K562 (cell line): ENCODE measurements around the gene OTUD5. TPM values are rescaled to one million over a fixed set of nuclear protein-coding genes. Genes with fewer than 3 reads are reported as not detected.

ENCODE experiments used
- ATAC-seq: fragments of 200-7000 bp; cut with Tn5 transposase; 3 replicates; pipeline ENCODE4 v1.9.1; 2020; ENCODE audit warnings: moderate library complexity
- BruUV-seq: library from RNA; stranded (reverse); fragments of 400-500 nt; replicated peaks from 2 replicates; lab custom pipeline; 2021; lab: Mats Ljungman, UMichigan
- CTCF ChIA-PET: fragments of 300-600 bp; formaldehyde crosslinking; extraction: SDS; loops from one replicate; lab custom pipeline; 2021; ENCODE audit warnings: low intra/inter-chr PET ratio; lab: Yijun Ruan, JAX
- POLR2A ChIA-PET: fragments of 300-600, 350-650 bp; sonication (Branson Sonifier 250); formaldehyde crosslinking; extraction: SDS; loops from one replicate; lab custom pipeline; 2021; ENCODE audit warnings: antibody characterized with exemption, inconsistent platforms; lab: Yijun Ruan, JAX
- DNase-seq, 4 experiments: peaks; one replicate each; pipeline versions ENCODE4 v3.0.0 to v3.0.0-alpha.2; 2011 to 2018; ENCODE audit warnings: low spot score in 3 of 4, mixed read lengths in 3 of 4; ENCODE audit errors: extremely low read depth in 1 of 4
- FAIRE-seq: peaks from 2 replicates; lab custom pipeline; 2011; peaks lifted over from hg19 to GRCh38; lab: Jason Lieb, UNC
- H2AFZ ChIP-seq: 2 replicates; pipeline ENCODE4 v1.6.0; 2011; ENCODE audit warnings: low read depth, low read length, control low read depth, inconsistent platforms
- H3K27ac ChIP-seq: fragments of 200-600 bp; 3 replicates; pipeline ENCODE4 v1.8.0; 2011; ENCODE audit warnings: low read depth, mild to moderate bottlenecking, control low read depth, inconsistent platforms, low read length, moderate library complexity, mixed read lengths; ENCODE audit errors: extremely low read depth
- H3K27me3 ChIP-seq, 2 experiments: fragments of 300-600 bp in 1 of 2; 2 replicates in 1 of 2; 3 replicates in 1 of 2; pipeline versions ENCODE4 v1.6.0 to v1.8.0; 2011; ENCODE audit warnings: inconsistent platforms in 2 of 2, low read length in 2 of 2, mild to moderate bottlenecking in 1 of 2, mixed read lengths in 1 of 2, moderate library complexity in 1 of 2; ENCODE audit not compliant: control insufficient read depth in 2 of 2, insufficient read depth in 2 of 2
- H3K36me3 ChIP-seq: fragments of 300-600 bp; 3 replicates; pipeline ENCODE4 v1.8.0; 2011; ENCODE audit warnings: mild to moderate bottlenecking, low read length, inconsistent platforms; ENCODE audit not compliant: control insufficient read depth, insufficient read depth
- H3K4me1 ChIP-seq, 2 experiments: fragments of 200-600 bp in 1 of 2; replicated peaks in 1 of 2; 2 replicates in 1 of 2; 3 replicates in 1 of 2; pipeline versions ENCODE4 v1.5.1 to v1.8.0; 2011; ENCODE audit warnings: inconsistent platforms in 2 of 2, low read length in 2 of 2, mild to moderate bottlenecking in 1 of 2, mixed read lengths in 1 of 2, moderate library complexity in 1 of 2; ENCODE audit not compliant: control insufficient read depth in 2 of 2, insufficient read depth in 2 of 2
- H3K4me2 ChIP-seq: 2 replicates; pipeline ENCODE4 v1.6.1; 2011; ENCODE audit warnings: low read length, control low read depth, inconsistent platforms, mixed read lengths; ENCODE audit not compliant: insufficient read depth
- H3K4me3 ChIP-seq: fragments of 200-600 bp; sonication (generic), shearing (Covaris generic); 2 replicates; pipeline ENCODE4 v1.5.1; 2016; ENCODE audit warnings: control low read depth, inconsistent platforms
- H3K79me2 ChIP-seq: fragments of 200-600 bp; 3 replicates; pipeline ENCODE4 v1.8.0; 2011; ENCODE audit warnings: low read length, inconsistent platforms; ENCODE audit not compliant: control insufficient read depth, insufficient read depth
- H3K9ac ChIP-seq, 2 experiments: 2 replicates each; pipeline versions ENCODE4 v1.6.0 to v1.6.1; 2011; ENCODE audit warnings: low read depth in 2 of 2, low read length in 2 of 2, control low read depth in 1 of 2, inconsistent platforms in 1 of 2, mild to moderate bottlenecking in 1 of 2, mixed read lengths in 1 of 2; ENCODE audit not compliant: insufficient read depth in 1 of 2
- H3K9me1 ChIP-seq: one replicate; pipeline ENCODE4 v1.6.0; 2011; ENCODE audit warnings: inconsistent platforms, mild to moderate bottlenecking, low read length, moderate library complexity; ENCODE audit not compliant: control insufficient read depth, insufficient read depth
- H3K9me3 ChIP-seq: replicated peaks from 2 replicates; pipeline ENCODE4 v1.5.1; 2011; ENCODE audit warnings: low read depth, low read length, inconsistent platforms; ENCODE audit not compliant: control insufficient read depth, insufficient read depth
- H4K20me1 ChIP-seq: replicated peaks from 2 replicates; pipeline ENCODE4 v1.6.1; 2011; ENCODE audit warnings: low read length, inconsistent platforms, mixed read lengths; ENCODE audit not compliant: control insufficient read depth, insufficient read depth
- CREM ChIP-seq: IDR thresholded peaks from 2 replicates; pipeline ENCODE4 v1.6.1; 2014; ENCODE audit warnings: antibody characterized with exemption, low read depth
- CTBP1 ChIP-seq: fragments of 450-650 bp; IDR thresholded peaks from 2 replicates; pipeline ENCODE4 v1.6.1; 2016; ENCODE audit warnings: borderline replicate concordance
- GABPB2 ChIP-seq: fragments of 250-450 bp; sonication (Bioruptor Pico); conservative IDR thresholded peaks from 2 replicates; pipeline ENCODE4 v1.5.1; 2021; ENCODE audit warnings: mild to moderate bottlenecking
- HDGF ChIP-seq: fragments of 450-650 bp; IDR thresholded peaks from 2 replicates; pipeline ENCODE4 v1.6.1; 2016
- HNRNPUL1 ChIP-seq: fragments of 200-400 bp; formaldehyde crosslinking; IDR thresholded peaks from 2 replicates; pipeline ENCODE4 v1.6.1; 2017; ENCODE audit warnings: low read length
- JUNB ChIP-seq: fragments of 450-650 bp; formaldehyde crosslinking; conservative IDR thresholded peaks from 2 replicates; pipeline ENCODE4 v1.4.0; 2020; ENCODE audit warnings: mild to moderate bottlenecking
- KAT2B ChIP-seq: IDR thresholded peaks from one replicate; pipeline ENCODE4 v1.6.1; 2012; ENCODE audit warnings: low read depth, mild to moderate bottlenecking, control low read depth, inconsistent platforms, low read length, moderate library complexity
- KAT8 ChIP-seq: fragments of 450-650 bp; IDR thresholded peaks from 2 replicates; pipeline ENCODE4 v1.6.1; 2016; ENCODE audit warnings: low read depth, mild to moderate bottlenecking
- KDM5B ChIP-seq: fragments of 200-600 bp; sonication (generic); IDR thresholded peaks from 2 replicates; pipeline ENCODE4 v1.6.1; 2012; ENCODE audit warnings: low read depth, mild to moderate bottlenecking, moderate library complexity, low read length, control low read depth, inconsistent platforms; ENCODE audit not compliant: insufficient replicate concordance
- NCOA1 ChIP-seq: fragments of 450-650 bp; IDR thresholded peaks from 2 replicates; pipeline ENCODE4 v1.6.1; 2016; ENCODE audit warnings: low read depth
- NELFE ChIP-seq: IDR thresholded peaks from 2 replicates; pipeline ENCODE4 v1.6.1; 2011; ENCODE audit warnings: mild to moderate bottlenecking; ENCODE audit not compliant: insufficient read depth, insufficient read length
- RBM15 ChIP-seq: fragments of 200-400 bp; formaldehyde crosslinking; IDR thresholded peaks from 2 replicates; pipeline ENCODE4 v1.6.1; 2018; ENCODE audit warnings: mild to moderate bottlenecking, low read length, moderate library complexity; ENCODE audit not compliant: insufficient read depth
- RBM25 ChIP-seq: fragments of 200-400 bp; formaldehyde crosslinking; IDR thresholded peaks from 2 replicates; pipeline ENCODE4 v1.6.1; 2018; ENCODE audit warnings: low read length, low read depth, moderate library complexity; ENCODE audit not compliant: severe bottlenecking
- SMARCC2 ChIP-seq: fragments of 450-650 bp; IDR thresholded peaks from 2 replicates; pipeline ENCODE4 v1.6.1; 2017; ENCODE audit warnings: antibody characterized with exemption, moderate library complexity, mild to moderate bottlenecking, low read depth
- TRIM28 ChIP-seq: fragments of 450-650 bp; IDR thresholded peaks from 2 replicates; pipeline ENCODE4 v1.6.1; 2017
- XRCC3 ChIP-seq: fragments of 450-650 bp; IDR thresholded peaks from 2 replicates; pipeline ENCODE4 v1.6.1; 2017; ENCODE audit warnings: mild to moderate bottlenecking, moderate library complexity
- ZNF133 ChIP-seq: fragments of 250-450 bp; sonication (Bioruptor Pico); IDR thresholded peaks from 2 replicates; pipeline ENCODE4 v1.4.0; 2020; ENCODE audit warnings: mild to moderate bottlenecking
- WGBS: fragments of 100-300 bp; shearing (Covaris generic); methylation state at CpG from one replicate; pipeline ENCODE4 v1.1.6; 2016; ENCODE audit warnings: low coverage, mixed read lengths; ENCODE audit not compliant: insufficient coverage; ENCODE audit errors: missing lambda C conversion rate; 5-methylcytosine and 5-hydroxymethylcytosine counted together
- in situ Hi-C: fragments of 300-500 bp; cut with MboI; formaldehyde crosslinking; loops from 4 replicates; pipeline ENCODE4 v1.15.0; 2018; ENCODE audit warnings: inconsistent platforms, mixed read lengths
- intact Hi-C: fragments of 100-400 bp; cut with micrococcal nuclease; formaldehyde crosslinking; loops from 2 replicates; pipeline ENCODE4 v1.14.2; 2022
- polyA plus RNA-seq, 8 experiments: library from polyadenylated mRNA; depleted of rRNA in 4 of 8; stranded (reverse) in 5 of 8; unstranded in 3 of 8; fragments of >200 nt; fragmentation: Nextera tagmentation in 2 of 8; fragmentation: Illumina TruSeq in 1 of 8; extraction: Ambion mirVana in 2 of 8; extraction: Trizol in 1 of 8; gene quantifications; 2 replicates each; pipeline versions ENCODE4 v1.2.1 to v1.2.3, GENCODE V29; 2011 to 2014; ENCODE audit warnings: inconsistent platforms in 1 of 8, missing spikeins in 1 of 8
- total RNA-seq, 7 experiments: library from RNA; depleted of rRNA in 6 of 7; stranded (reverse); fragments of >200 nt in 6 of 7; fragmentation: Illumina TruSeq in 2 of 7; extraction: Trizol in 2 of 7; gene quantifications; 2 replicates each; pipeline versions ENCODE4 v1.2.1 to v1.2.3, GENCODE V29; 2011 to 2021; ENCODE audit warnings: low replicate concordance in 1 of 7
- TF ChIP-seq, protein P1 (sequence below): fragments of 250-450 bp; sonication (Bioruptor Pico); IDR thresholded peaks from 2 replicates; pipeline ENCODE4 v1.5.0; 2021; ENCODE audit warnings: mild to moderate bottlenecking, moderate library complexity
- TF ChIP-seq, protein P2 (sequence below): fragments of 250-450 bp; sonication (Bioruptor Pico); IDR thresholded peaks from 2 replicates; pipeline ENCODE4 v1.8.0; 2021; ENCODE audit warnings: borderline replicate concordance, mild to moderate bottlenecking, moderate library complexity; ENCODE audit not compliant: poor library complexity, severe bottlenecking

The OTUD5 gene
- total and polyA plus RNA-seq, 9 of the 15 experiments (the other 6 are each of a cell fraction or from before 2014, with no cell fraction given), result 3.6 to 102 (median 59.0) TPM

GRCh38 chrX:48918643-48919340 lies 38.6 kb downstream of the OTUD5 start, which contains the start of gene PIM2:
Gene PIM2 (minus strand): TSS chrX:48919024. CDS start chrX:48918834, 190 bp downstream.
- ChIA-PET CTCF (no interaction called here), POLR2A (interaction anchor here (1.0 kb wide), 1 partner anchor 18 kb away, joined by 4 read pairs; no protein-coding TSS in a partner anchor)
- H3K27me3 ChIP-seq, result no peaks in the 10 kb centered on the region; a peak in 1 of 5 replicates
- no peaks in the 10 kb centered on the region for H3K9me3 ChIP-seq
- peaks cover 35 to 38% of the 10 kb centered on the region in 2 experiments for H3K4me1 ChIP-seq
- peak within 1 kb of the TSS; percentile 97 for H3K4me2 ChIP-seq
- H3K9me1 ChIP-seq, result no peaks in the 10 kb centered on the region
- no TSS peak for BruUV-seq
- ATAC-seq (peak; percentile 89), FAIRE-seq (peak; percentile 93), DNase-seq (peak; percentile 85 to 97 (median 91))
- H3K9ac ChIP-seq, result peak within 1 kb of the TSS; percentile 73 to 92
- in situ Hi-C loops, result no loop called here
- peaks cover 62% of the 10 kb centered on the region for H3K36me3 ChIP-seq
- H2AFZ ChIP-seq, result peak within 1 kb of the TSS; percentile 54
- intact Hi-C loops, result loop anchor here (1.0 to 10.0 kb wide), 2 partner anchors 19 to 284 kb away; no protein-coding TSS in a partner anchor
- under 1% methylated on average over 33 of the region's 55 CpGs for WGBS
- peaks cover 34% of the 10 kb centered on the region for H4K20me1 ChIP-seq
- H3K79me2 ChIP-seq, result peaks cover 67% of the 10 kb centered on the region
- peak within 1 kb of the TSS; percentile 89 for H3K4me3 ChIP-seq
- H3K27ac ChIP-seq, result peak within 1 kb of the TSS; percentile 77
- TF ChIP-seq KAT8, result no peak
- no peak for TF ChIP-seq SMARCC2
- TF ChIP-seq TRIM28, result no peak
- no peak for TF ChIP-seq ZNF133 (CRISPR knock-in tag)
- TF ChIP-seq RBM15, result no peak
- TF ChIP-seq, protein P1, sequence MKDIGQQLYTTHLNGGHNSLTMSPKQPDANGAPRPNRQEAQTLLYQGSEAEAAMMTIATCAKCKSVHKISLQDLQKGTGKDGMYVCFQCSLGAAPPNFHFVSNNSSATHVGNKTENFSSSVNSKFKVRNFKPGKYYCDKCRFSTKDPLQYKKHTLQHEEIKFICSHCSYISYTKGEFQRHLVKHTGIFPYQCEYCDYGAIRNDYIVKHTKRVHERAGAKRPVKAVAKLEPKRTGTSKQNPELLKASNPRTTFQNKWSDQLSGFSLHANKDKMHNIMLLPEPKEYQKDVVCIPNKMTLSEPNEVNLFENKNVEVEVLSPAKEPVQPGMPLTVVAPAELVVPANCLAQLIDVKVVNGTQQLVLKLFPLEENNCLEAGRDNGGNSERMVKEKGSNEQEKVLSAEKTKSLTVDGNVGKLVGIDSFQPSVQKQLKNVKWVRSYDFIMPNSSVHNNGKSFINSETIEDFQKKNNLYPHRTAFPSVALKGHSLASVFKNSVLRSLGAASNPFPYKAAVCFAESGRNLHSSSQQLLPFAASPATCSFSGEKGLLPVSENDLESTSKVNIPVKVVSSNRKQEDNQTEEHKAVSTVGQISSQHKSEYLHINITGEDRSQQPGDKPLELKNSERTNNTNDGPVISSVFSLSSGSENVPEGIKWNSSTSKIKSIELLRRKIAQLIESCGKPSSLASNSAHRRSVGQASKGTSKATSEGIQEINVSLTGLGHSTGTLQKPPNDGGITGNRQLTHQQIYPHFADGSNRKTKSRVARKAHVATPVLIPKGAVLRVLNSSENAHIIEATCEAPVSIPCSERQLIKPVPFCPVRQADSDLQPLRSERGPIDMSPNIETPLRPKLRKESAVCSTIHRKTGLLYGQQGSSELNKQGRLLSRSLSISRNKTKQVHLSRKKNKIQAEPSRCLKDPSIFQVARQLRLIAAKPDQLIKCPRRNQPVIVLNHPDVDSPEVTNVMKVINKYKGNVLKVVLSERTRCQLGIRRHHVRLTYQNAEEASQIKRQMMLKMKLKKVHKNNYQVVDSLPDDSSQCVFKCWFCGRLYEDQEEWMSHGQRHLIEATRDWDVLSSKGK (CRISPR knock-in tag), result no peak
- peak; percentile 50 for TF ChIP-seq NELFE
- TF ChIP-seq XRCC3, result no peak
- TF ChIP-seq RBM25, result no peak
- TF ChIP-seq, protein P2, sequence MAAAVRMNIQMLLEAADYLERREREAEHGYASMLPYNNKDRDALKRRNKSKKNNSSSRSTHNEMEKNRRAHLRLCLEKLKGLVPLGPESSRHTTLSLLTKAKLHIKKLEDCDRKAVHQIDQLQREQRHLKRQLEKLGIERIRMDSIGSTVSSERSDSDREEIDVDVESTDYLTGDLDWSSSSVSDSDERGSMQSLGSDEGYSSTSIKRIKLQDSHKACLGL (CRISPR knock-in tag), result peak; percentile 48
- TF ChIP-seq NCOA1, result no peak
- TF ChIP-seq CTBP1, result peak; percentile 31; the same call in 1 of the 2 replicates
- no peak for TF ChIP-seq KAT2B
- no peak for TF ChIP-seq GABPB2 (CRISPR knock-in tag)
- no peak for TF ChIP-seq HDGF
- no peak for TF ChIP-seq HNRNPUL1
- TF ChIP-seq JUNB (CRISPR knock-in tag), result no peak
- TF ChIP-seq CREM, result peak; percentile 56
- TF ChIP-seq KDM5B, result peak; percentile 86
